NCI-H1436 (cell line): ENCODE results near the gene SPRED2.
A peak's percentile ranks its signal among the peaks of the same experiment; 100 is the strongest.

ENCODE experiments used
- DNase-seq: peaks from one replicate; lab custom pipeline; 2025; lab: John Stamatoyannopoulos, UW

SPRED2 gene

DNA sequence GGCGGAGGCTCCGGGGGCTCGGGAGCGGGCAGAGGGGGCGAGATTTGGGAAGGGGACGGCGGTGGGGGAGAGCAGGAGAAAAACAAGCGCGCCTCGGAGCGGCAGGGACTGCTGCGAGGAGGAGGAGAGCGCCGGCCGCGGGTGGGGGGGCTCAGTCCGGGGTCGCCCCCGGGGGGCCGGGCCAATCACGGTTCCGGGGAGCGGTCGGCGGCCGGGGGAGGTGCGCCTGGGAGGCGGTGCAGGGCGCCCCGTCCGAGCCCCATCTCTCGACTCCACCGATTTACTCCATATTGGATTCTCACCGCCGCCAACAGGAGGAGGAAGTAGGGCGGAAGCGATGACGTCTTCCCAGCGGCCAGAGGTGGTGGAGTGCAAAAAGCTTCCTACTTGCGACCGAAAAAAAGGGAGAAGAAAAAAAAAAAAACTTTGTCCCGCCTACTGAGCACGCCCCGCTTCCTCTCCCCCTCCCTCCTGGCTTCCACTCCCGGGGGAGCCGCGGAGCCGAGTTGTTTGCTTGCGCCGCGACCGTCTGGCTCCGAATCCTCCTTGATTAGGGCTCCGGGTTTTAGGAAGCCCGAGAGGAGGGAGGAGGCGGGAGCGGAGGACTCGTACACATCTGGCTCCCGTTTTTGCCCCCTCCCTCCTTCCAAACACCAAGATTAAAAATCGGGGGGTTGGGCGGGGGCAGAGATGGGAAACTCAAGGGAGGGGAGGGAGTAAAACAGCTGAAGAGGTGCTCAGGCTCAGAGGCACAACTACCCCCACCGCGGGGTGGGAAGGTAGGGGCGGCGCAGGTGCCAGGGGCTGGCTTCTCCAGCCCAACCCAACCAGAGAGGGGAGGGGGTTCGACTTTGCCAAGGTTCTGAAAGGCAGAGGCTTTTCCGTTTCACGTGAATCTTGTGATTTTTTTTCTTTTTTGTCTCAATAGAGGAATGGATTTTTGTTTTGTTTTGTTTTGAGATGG is at the start of gene SPRED2:
Gene SPRED2 (minus strand): TSS at position 373 of the 964 bp plus-strand sequence. CDS start 612 bp downstream, outside the sequence.
- DNase-seq = peak; percentile 83

- DNase-seq = no peak
Measured at GRCh38 chr2:65481961-65482360, 49.6 kb upstream of the SPRED2 start.

GRCh38 chr2:65479524-65479923 is 47.1 kb upstream of the SPRED2 start:
- DNase-seq = no peak

GRCh38 chr2:65478498-65479135 is 46.2 kb upstream of the SPRED2 start:
- DNase-seq = no peak

- no peak for DNase-seq
Measured at GRCh38 chr2:65477590-65477989, 45.2 kb upstream of the SPRED2 start.

DNA sequence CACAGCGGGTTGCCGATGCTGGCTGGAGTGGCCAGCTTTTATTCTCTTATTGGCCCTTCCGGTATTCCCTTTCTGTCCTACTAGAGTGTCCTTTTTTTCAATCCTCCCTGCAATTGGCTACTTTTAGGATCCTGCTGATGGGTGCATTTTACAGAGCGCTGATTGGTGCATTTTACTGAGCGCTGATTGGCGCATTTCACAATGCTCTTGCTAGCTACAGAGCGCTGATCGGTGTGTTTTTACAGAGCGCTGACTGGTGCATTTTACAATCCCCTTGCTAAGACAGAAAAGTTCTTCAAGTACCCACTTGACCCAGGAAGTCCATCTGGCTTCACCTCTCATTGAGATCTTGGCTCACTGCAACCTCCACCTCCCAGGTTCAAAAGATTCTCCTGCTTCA is 44.4 kb upstream of the SPRED2 start:
- no peak for DNase-seq

DNA sequence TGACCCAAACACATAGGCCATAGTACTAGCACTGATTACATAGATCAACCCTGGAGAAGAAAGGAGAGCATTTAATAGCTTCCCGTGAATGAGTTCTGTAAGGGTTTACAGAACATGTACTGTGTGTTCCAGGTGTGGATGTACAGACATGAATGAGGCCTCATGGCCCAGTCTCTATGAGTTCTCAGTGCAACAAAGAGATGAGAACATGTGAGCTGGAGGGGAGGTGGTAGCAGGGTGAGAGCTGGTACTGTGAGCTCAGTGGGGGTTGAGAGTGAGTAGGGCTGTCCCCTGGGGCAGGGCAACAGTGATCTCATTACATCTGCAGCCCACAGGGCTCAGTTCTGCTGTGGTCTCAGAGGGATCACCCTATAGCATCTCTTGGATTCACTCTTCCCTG is 42.6 kb upstream of the SPRED2 start:
- DNase-seq = no peak

GRCh38 chr2:65473045-65473444 is 40.6 kb upstream of the SPRED2 start:
- DNase-seq = no peak

DNA sequence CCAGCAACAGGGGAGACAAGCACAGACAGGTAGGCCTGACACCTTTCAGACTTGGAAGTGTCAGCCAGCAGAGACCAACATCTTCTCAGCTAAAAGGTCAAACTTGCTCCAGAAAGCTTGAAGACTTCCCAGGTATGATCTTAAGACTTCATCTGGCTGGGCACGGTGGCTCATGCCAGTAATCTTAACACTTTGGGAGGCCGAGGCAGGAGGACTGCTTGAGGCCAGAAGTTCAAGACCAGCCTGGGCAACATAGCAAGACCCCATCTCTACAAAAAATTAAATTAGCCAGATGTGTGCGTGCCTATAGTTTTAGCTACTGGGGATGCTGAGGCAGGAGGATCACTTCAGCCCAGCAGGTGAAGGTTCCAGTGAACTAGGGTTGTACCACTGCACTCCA is 39.0 kb upstream of the SPRED2 start:
- no peak for DNase-seq

- DNase-seq = no peak
Measured at GRCh38 chr2:65466551-65466950, 34.2 kb upstream of the SPRED2 start.

GRCh38 chr2:65465857-65466256 is 33.5 kb upstream of the SPRED2 start:
- no peak for DNase-seq

- no peak for DNase-seq
Measured at GRCh38 chr2:65465124-65465523, 32.7 kb upstream of the SPRED2 start.

DNA sequence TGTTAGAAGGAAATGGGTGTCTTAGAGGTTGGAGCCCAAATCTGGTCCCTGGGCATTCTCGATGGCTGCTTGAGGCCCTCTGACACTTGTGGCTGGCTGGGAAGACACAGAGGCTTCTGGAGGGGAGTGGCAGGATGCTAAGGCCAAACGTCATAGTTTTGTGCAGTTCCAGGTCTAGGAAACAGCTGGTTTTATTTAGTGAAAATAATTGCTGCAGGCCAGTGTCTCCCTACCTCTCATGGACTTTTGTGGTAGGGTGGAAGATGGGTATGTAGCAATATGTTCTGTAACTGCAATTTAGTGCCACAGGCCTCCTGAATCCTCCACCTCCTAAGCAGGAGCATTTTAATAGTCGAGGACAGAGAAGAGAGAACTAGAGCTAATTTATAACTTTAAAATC is 32.2 kb upstream of the SPRED2 start:
- no peak for DNase-seq

DNA sequence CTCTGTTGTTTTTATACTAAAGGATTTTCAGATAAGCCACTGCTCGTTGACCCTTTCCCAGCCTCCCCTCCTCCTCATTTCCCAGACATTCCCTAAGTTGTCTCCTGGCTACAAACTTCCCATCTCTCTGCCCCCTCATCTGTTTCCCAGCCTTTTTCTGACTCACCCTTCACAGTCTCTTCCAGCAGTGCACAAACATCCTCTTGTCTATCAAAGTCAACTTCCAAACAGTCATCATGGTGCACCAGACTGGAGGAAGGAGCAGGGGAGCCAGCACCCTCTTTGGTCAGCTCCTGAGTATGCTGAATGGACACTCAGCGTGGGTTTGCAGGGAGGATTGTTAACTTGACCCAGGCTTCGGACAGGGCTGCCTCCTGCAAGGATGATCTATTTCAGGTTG is 26.6 kb upstream of the SPRED2 start:
- DNase-seq = no peak

DNA sequence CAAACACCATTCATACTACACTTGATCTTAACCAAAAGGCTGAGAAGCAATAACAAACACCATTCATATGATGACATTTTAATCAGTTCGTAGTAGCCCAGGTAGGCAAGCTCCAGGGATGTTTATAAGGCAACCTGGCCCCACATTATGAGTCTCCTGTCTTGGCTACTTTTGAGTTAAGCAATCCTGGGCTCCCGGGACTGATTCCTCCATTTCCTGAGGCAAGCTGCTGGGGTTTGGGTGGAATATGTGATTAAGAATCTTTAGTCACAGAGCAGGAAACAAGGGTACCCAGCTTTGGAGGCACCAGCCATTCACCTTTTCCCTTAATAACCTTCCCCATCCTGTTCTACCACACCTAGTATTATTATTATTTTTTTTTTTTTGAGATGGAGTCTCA is 24.5 kb upstream of the SPRED2 start:
- no peak for DNase-seq

DNA sequence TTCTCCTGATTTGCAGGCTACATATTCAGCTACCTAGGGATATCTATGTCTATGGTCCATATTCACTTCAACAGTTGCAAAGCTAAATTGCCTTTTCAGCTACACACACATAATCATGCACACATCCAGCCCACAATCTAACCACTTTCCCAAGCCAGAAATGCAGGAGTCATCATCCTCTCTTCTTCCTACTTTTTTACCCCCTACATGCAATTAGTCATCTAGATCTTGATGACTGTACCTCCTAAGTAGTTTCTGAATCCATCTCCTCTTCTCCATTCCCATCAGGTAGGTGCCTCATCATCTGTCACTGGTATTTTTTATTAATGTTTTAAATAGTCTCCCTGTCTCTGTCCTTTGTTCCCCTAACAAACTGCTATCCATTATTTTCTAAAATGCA is 23.7 kb upstream of the SPRED2 start:
- DNase-seq = no peak

DNA sequence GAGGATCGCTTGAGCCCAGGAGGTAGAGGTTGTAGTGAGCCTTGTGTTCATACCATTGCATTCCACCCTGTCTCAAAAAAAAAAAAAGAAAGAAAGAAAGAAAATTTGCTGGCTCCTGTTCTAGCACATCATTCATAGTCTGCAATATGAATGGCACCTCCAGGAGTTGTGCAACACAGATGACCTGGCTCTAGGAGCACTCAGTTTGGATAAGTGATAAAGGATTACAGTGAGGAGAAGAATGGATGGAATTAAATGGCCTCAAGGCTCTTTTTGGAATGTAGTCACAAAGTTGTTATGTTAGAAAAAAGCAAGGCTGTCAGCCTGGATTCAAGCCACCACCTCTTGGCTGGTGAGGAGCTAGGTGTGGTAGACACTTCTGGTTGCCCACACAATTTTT is 21.5 kb upstream of the SPRED2 start:
- no peak for DNase-seq

DNA sequence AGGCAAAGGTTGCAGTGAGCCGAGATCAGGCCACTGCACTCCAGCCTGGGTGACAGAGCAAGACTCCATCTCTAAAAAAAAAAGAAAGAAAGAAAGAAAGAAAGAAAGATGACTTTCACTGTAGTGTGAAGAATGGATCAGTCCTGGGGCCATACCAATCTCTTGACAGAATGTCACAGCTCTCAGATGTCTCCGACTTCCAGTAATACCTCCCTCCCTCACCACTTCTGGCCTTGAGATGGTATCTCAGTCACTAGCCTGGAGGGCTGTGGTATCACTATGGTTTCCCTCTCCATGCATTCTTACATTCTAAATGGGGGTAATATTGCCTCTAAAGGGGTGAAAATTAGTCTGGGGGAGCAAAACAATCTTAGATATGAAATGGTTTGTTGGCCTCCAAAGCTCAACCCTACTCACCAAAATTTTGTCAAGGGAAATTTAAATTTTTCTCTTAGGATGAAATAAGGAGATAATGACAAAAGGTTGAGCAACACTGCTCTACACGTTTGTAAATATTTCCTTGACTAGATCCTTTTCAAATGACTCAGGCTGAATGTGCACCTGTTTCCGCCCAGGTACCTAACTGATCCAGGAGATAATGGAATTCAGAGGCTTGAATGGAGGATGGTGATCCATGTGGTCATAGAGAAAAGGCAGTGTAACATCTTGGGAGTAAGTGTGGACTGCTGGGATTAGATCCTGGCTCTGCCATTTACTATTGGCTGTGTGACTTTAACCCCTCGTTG is 19.9 kb upstream of the SPRED2 start:
- DNase-seq = no peak

DNA sequence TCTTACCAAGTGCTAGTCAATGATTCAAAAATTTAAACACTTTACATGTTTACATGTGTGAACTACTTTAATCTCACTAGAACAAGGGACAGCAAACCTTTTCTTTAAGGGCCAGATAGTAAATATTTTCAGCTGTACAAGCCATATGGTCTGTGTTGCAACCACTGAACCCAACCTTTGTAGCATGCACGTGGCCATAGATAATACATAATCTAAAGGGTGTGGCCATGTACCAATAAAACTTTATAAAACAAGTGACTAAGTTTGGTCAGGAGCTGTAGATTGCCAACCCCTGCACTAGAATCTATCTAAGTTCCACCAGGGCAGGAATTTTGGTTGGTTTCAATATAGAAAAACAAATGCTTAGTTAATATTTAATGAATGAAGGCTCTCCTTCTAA is 18.4 kb upstream of the SPRED2 start:
- DNase-seq = no peak

DNA sequence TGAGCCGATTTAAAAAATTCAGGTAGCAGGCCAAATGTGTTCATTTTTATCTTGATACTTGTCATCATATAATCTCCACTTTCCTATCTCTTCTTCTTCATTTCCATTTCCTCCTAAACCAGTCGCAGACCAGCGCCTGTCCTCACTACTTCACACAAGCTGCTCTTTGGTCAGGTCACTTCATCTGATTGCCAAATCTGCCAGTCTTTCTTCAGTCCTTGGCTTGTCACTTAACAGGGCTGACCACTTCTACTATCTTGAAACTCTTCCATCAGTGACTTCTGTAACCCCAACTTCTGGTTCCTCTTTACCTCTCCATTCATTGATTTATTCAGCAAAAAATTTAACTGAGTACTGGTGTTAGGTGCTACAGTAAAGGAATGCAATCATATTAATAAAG is 18.0 kb upstream of the SPRED2 start:
- no peak for DNase-seq

DNA sequence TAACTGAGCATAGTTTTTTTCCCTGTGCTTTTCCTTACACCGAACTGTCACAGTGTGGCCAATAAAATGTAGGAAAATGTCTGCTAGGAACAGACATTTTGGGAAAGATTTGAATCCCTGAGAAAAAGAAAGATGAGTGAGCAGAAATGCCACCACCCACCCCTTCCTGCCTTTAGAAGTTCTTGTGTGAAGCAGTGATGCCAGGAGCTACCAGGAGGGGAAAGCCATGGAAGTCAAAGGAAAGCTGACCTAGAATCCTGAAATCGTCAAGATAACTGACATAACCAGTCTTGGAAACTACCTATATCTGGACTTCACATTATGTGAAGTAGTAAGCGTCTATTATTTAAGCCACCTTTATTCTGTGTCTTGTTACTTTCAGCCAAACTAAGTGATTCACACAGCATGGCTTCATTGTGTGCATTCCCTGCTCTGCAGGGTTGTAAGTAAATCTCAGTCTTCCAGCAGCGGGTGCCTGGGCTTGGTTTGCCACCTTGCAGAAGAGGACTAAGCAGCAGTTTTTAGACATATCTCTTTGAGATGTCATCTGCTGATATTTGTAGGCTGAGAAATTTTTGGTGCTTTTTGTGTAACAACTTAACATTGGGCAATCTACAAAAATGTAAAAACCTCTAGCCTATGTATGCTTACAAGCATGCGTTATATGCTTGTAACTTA is 11.2 kb upstream of the SPRED2 start:
- no peak for DNase-seq

- no peak for DNase-seq
Measured at GRCh38 chr2:65442420-65443020, 10.1 kb upstream of the SPRED2 start.
